Stimulated activated naive CD8-positive, alpha-beta T cell treated with anti-CD3 and anti-CD28 coated beads, Interleukin-15, amount 100 ng/mL, for 72 hours (primary cell): Measurements from ENCODE around the gene SPANXN3.
"Not testable (repeated sequence)": the region's sequence is repeated elsewhere in the genome, so short reads cannot be mapped to it uniquely, and the experiment has no call there.

ENCODE experiments used
- ATAC-seq: fragments of 150-1000 bp; cut with Tn5 transposase; 2 replicates; pipeline ENCODE4 v1.10.0; 2021; ENCODE audit warnings: mild to moderate bottlenecking, moderate library complexity
- DNase-seq, 2 donors: peaks; one replicate each; pipeline ENCODE4 v3.0.0; 2021 to 2022
- H3K27ac Mint-ChIP-seq, 2 donors: one replicate each; pipeline ENCODE4 v1.8.0; 2022; ENCODE audit warnings: mild to moderate bottlenecking in 2 of 2, mixed read lengths in 2 of 2, moderate library complexity in 2 of 2
- H3K27me3 Mint-ChIP-seq: one replicate; pipeline ENCODE4 v1.8.0; 2022; ENCODE audit warnings: mixed read lengths
- H3K4me1 Mint-ChIP-seq: one replicate; pipeline ENCODE4 v1.8.0; 2022; ENCODE audit warnings: mild to moderate bottlenecking, mixed read lengths
- H3K4me3 Mint-ChIP-seq, 2 donors: one replicate each; pipeline ENCODE4 v1.8.0; 2022; ENCODE audit warnings: mild to moderate bottlenecking in 2 of 2, mixed read lengths in 2 of 2, moderate library complexity in 1 of 2
- H3K9me3 Mint-ChIP-seq, 2 donors: one replicate each; pipeline ENCODE4 v1.8.0; 2022; ENCODE audit warnings: mixed read lengths in 2 of 2

SPANXN3 gene

GRCh38 chrX:143517375-143517774 is at the start of gene SPANXN3:
Gene SPANXN3, minus strand, starts transcription at chrX:143517475. Its CDS starts 84 bp downstream, at chrX:143517391.
- not testable (repeated sequence) for H3K27ac Mint-ChIP-seq, H3K4me3 Mint-ChIP-seq, ATAC-seq, H3K4me1 Mint-ChIP-seq, DNase-seq, H3K27me3 Mint-ChIP-seq
- peaks cover 12 to 38% of the 10 kb centered on the region in 2 donors for H3K9me3 Mint-ChIP-seq

- no peak for DNase-seq
- H3K27ac Mint-ChIP-seq: no peak overlapping the region
- H3K4me1 Mint-ChIP-seq: no peaks in the 10 kb centered on the region
- H3K9me3 Mint-ChIP-seq: peaks cover 0 to 11% of the 10 kb centered on the region in 2 donors
- no peaks in the 10 kb centered on the region for H3K27me3 Mint-ChIP-seq
- no peak for ATAC-seq
- no peak overlapping the region for H3K4me3 Mint-ChIP-seq
These were observed 18.9 kb upstream of the SPANXN3 start for GRCh38 chrX:143536176-143536575.

GRCh38 chrX:143502196-143502595 is 15.1 kb downstream of the SPANXN3 start:
- H3K27me3 Mint-ChIP-seq, H3K4me3 Mint-ChIP-seq, DNase-seq, H3K4me1 Mint-ChIP-seq, H3K27ac Mint-ChIP-seq, ATAC-seq: not testable (repeated sequence)
- H3K9me3 Mint-ChIP-seq: peaks cover 13 to 18% of the 10 kb centered on the region in 2 donors

- no peaks in the 10 kb centered on the region for H3K27me3 Mint-ChIP-seq
- H3K27ac Mint-ChIP-seq: no peak overlapping the region
- no peak for ATAC-seq
- H3K9me3 Mint-ChIP-seq: peaks cover 15 to 18% of the 10 kb centered on the region in 2 donors
- no peak for DNase-seq
- no peaks in the 10 kb centered on the region for H3K4me1 Mint-ChIP-seq
- H3K4me3 Mint-ChIP-seq: no peak overlapping the region
These were observed 16.5 kb downstream of the SPANXN3 start for GRCh38 chrX:143500751-143501150.

- ATAC-seq (no peak), DNase-seq (no peak)
- Mint-ChIP-seq H3K9me3 (no peaks in the 10 kb centered on the region), H3K4me1 (no peaks in the 10 kb centered on the region), H3K4me3 (no peak overlapping the region), H3K27ac (no peak overlapping the region), H3K27me3 (no peaks in the 10 kb centered on the region)
These were observed 31.2 kb downstream of the SPANXN3 start for GRCh38 chrX:143486105-143486504.

- no peak for DNase-seq
These were observed 40.5 kb downstream of the SPANXN3 start for GRCh38 chrX:143476751-143477150.

GRCh38 chrX:143472347-143472938 is 44.8 kb downstream of the SPANXN3 start:
- Mint-ChIP-seq H3K9me3 (peaks cover 0 to 7% of the 10 kb centered on the region in 2 donors), H3K27ac (no peak overlapping the region), H3K4me1 (no peaks in the 10 kb centered on the region), H3K4me3 (no peak overlapping the region), H3K27me3 (no peaks in the 10 kb centered on the region)
- no peak for DNase-seq
- no peak for ATAC-seq

More at GRCh38 chrX:143476751-143477150, 40.5 kb downstream of the SPANXN3 start:
- Mint-ChIP-seq H3K4me1 (no peaks in the 10 kb centered on the region), H3K27me3 (no peaks in the 10 kb centered on the region), H3K27ac (no peak overlapping the region), H3K9me3 (peaks cover 0 to 7% of the 10 kb centered on the region in 2 donors), H3K4me3 (no peak overlapping the region)
- no peak for ATAC-seq

GRCh38 chrX:143466130-143466529 is 51.1 kb downstream of the SPANXN3 start:
- Mint-ChIP-seq H3K27me3 (no peaks in the 10 kb centered on the region), H3K4me3 (no peak overlapping the region), H3K4me1 (no peaks in the 10 kb centered on the region), H3K27ac (no peak overlapping the region), H3K9me3 (no peaks in the 10 kb centered on the region)
- ATAC-seq (no peak), DNase-seq (no peak)

GRCh38 chrX:143462696-143463095 is 54.6 kb downstream of the SPANXN3 start:
- H3K27me3 Mint-ChIP-seq: no peaks in the 10 kb centered on the region
- no peaks in the 10 kb centered on the region for H3K4me1 Mint-ChIP-seq
- H3K27ac Mint-ChIP-seq: no peak overlapping the region
- DNase-seq (no peak), ATAC-seq (no peak)
- H3K4me3 Mint-ChIP-seq: no peak overlapping the region
- H3K9me3 Mint-ChIP-seq: no peaks in the 10 kb centered on the region

GRCh38 chrX:143461606-143462005 is 55.7 kb downstream of the SPANXN3 start:
- Mint-ChIP-seq H3K4me1 (no peaks in the 10 kb centered on the region), H3K9me3 (no peaks in the 10 kb centered on the region), H3K27ac (no peak overlapping the region), H3K27me3 (no peaks in the 10 kb centered on the region), H3K4me3 (no peak overlapping the region)
- DNase-seq (no peak), ATAC-seq (no peak)
